Right lobe of liver (tissue), 6 donors: ENCODE results near the gene CORO2A. TPM values are rescaled to one million over a fixed set of nuclear protein-coding genes. Genes with fewer than 3 reads are reported as not detected.

ENCODE experiments used
- ATAC-seq, 4 donors: fragments of 200-7000 bp; cut with Tn5 transposase; one replicate each; pipeline ENCODE4 v1.9.1; 2020; ENCODE audit warnings: mild to moderate bottlenecking in 4 of 4, moderate library complexity in 4 of 4
- DNase-seq, 3 donors: peaks; one replicate each; pipeline ENCODE4 v3.0.0-alpha.2; 2020
- H3K27ac ChIP-seq, 3 donors: fragments of 200-600 bp; one replicate each; pipeline ENCODE4 v1.8.0; 2022
- H3K27me3 ChIP-seq, 2 donors: fragments of 200-600 bp; one replicate each; pipeline ENCODE4 v1.8.0; 2022
- H3K36me3 ChIP-seq, 4 donors: fragments of 200-600 bp; sonication (generic) in 1 of 4; one replicate each; pipeline versions ENCODE4 v1.5.1 to v1.8.0; 2017 to 2022; ENCODE audit warnings: control low read depth in 1 of 4
- H3K4me1 ChIP-seq, 4 donors: fragments of 200-600 bp; sonication (generic) in 1 of 4; one replicate each; pipeline versions ENCODE4 v1.5.1 to v1.8.0; 2017 to 2022; ENCODE audit warnings: control low read depth in 1 of 4
- H3K4me3 ChIP-seq, 3 donors: fragments of 200-600 bp; one replicate each; pipeline ENCODE4 v1.8.0; 2022
- H3K9me3 ChIP-seq, 4 donors: fragments of 200-600 bp; sonication (generic) in 1 of 4; one replicate each; pipeline versions ENCODE4 v1.5.1 to v1.8.0; 2017 to 2022; ENCODE audit warnings: control low read depth in 1 of 4
- POLR2A ChIP-seq: fragments of 450-650 bp; IDR thresholded peaks from one replicate; pipeline ENCODE4 v1.6.1; 2017; ENCODE audit warnings: antibody characterized with exemption, mild to moderate bottlenecking
- WGBS: methylation state at CpG from one replicate; pipeline ENCODE4 v1.1.6; 2018; ENCODE audit warnings: low coverage, low lambda C conversion rate; ENCODE audit not compliant: insufficient coverage; ENCODE audit errors: missing lambda C conversion rate; 5-methylcytosine and 5-hydroxymethylcytosine counted together
- intact Hi-C, 2 donors: fragments of 100-400 bp; cut with DNase I; formaldehyde crosslinking; loops; one replicate each; pipeline versions ENCODE4 v1.11.2 to v1.14.1; 2022
- total RNA-seq, 6 experiments: library from RNA; depleted of rRNA in 2 of 6; stranded (reverse); fragments of >200 nt in 2 of 6; fragmentation: NEBNext Ultra II Directional in 3 of 6; extraction: Animal tissue kit (Norgen Biotek cat#: 25700) in 3 of 6; gene quantifications; one replicate each; pipeline versions ENCODE4 v1.1.0 to v1.2.4, GENCODE V29; 2016 to 2023
- TF ChIP-seq, protein P1 (sequence below), 4 donors: fragments of 200-600 bp in 3 of 4; fragments of 450-650 bp in 1 of 4; IDR thresholded peaks; one replicate each; pipeline versions ENCODE4 v1.5.1 to v1.8.0; 2016 to 2022; ENCODE audit warnings: antibody characterized with exemption in 4 of 4, mild to moderate bottlenecking in 2 of 4
- donor health status: DM: no; HTN: yes; CAD: no.
- donor health status: DM: no; HTN: no; CAD: no.
- donor health status: DM: no; HTN: no; CAD: no.
- donor health status: DM: no; HTN: yes; CAD: no.
- donor health status: DM: no; HTN: yes; CAD: no.

CORO2A gene
- total RNA-seq, 6 experiments from 2014 or later = 0.67 to 6.2 (median 3.3) TPM

DNA sequence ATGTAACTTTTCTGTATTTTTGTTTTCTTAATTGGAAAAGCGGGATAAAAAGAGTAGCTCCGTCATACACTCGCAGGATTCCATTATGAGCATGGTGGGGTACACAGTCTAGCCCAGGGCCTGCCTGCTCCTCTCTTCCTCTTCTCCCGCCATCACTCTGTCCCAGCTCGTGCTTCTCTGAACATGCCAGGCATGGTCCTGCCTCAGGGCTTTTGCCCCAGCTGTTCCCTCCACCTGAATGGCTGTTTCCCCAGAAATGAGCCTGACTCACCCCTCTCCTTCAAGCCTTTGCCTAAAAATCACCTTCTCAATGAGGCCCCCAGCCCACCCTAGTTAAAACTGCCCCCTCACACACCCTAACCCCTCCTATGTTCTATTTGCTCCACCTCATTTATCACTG, 4.5 kb downstream of the CORO2A start:
- Histone ChIP-seq H3K4me1 (peaks cover 0 to 16% (median under 1%) of the 10 kb centered on the region in 4 donors), H3K9me3 (no peaks in the 10 kb centered on the region), H3K36me3 (no peaks in the 10 kb centered on the region), H3K4me3 (no peak overlapping the region), H3K27ac (no peak overlapping the region), H3K27me3 (no peaks in the 10 kb centered on the region)
- 93% methylated on average over 4 of the region's 5 CpGs for WGBS
- ATAC-seq = no peak
- DNase-seq = no peak
- intact Hi-C loops = loop anchor here in 1 of 2 donors (10.0 kb wide), 1 partner anchor 53 kb away; no protein-coding TSS in a partner anchor
- TF ChIP-seq, protein P1, sequence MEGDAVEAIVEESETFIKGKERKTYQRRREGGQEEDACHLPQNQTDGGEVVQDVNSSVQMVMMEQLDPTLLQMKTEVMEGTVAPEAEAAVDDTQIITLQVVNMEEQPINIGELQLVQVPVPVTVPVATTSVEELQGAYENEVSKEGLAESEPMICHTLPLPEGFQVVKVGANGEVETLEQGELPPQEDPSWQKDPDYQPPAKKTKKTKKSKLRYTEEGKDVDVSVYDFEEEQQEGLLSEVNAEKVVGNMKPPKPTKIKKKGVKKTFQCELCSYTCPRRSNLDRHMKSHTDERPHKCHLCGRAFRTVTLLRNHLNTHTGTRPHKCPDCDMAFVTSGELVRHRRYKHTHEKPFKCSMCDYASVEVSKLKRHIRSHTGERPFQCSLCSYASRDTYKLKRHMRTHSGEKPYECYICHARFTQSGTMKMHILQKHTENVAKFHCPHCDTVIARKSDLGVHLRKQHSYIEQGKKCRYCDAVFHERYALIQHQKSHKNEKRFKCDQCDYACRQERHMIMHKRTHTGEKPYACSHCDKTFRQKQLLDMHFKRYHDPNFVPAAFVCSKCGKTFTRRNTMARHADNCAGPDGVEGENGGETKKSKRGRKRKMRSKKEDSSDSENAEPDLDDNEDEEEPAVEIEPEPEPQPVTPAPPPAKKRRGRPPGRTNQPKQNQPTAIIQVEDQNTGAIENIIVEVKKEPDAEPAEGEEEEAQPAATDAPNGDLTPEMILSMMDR (IDR thresholded peaks at IDR 0.05) = no peak
- no peak for TF ChIP-seq POLR2A

DNA sequence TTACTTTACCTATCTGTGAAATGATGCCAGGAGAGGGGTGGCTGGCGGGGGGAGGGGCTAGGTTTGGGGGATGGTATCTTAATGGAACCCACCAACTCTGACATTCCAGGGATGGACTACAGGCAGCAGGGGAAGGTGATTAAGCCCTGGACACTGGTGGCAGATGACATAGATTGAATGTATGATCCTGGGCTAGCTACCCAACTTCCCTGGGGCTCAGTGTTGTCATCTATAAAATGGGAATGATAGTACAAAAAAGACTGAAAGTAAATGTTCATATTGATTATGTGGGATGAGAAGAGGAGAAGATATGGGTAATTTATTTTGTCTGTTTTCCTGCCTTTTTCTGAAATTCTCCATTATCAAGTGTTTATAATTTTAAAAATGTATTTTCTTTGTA, 6.2 kb downstream of the CORO2A start:
- ATAC-seq = no peak
- no peaks in the 10 kb centered on the region for H3K36me3 ChIP-seq
- H3K27me3 ChIP-seq = no peaks in the 10 kb centered on the region

DNA sequence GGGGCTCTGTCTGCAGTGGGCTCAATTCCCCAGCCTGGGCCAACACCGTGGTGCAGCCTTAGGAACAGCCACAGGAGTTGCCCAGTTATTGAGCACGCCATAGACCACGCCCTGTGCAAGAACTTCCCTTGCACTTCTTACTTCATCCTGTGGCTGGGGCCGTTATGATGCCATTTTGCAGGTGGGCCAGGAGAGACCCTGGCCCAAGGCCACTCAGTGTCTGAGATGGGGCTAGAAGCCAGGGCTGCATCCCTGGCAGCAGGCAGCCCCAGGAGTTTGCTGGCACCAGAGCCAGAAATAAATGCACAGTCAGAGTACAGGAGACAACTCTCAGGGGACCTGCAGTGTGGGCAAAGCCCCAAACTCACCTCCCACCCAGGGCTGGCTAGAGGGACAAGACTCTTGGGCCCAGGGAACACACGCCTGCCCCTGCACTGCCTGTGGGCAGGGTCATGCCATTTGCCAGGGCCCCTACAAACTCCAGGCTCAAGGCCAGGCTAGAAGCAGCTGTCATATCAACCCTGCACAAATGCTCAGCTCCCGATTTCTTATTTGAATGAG, 6.7 kb downstream of the CORO2A start:
- H3K4me3 ChIP-seq = no peak overlapping the region
- no peak overlapping the region for H3K27ac ChIP-seq
- peaks cover 0 to 17% (median 3%) of the 10 kb centered on the region in 4 donors for H3K4me1 ChIP-seq
- 86% methylated on average over 5 of the region's 6 CpGs for WGBS
- intact Hi-C loops = loop anchor here in 1 of 2 donors (10.0 kb wide), 1 partner anchor 51 kb away; no protein-coding TSS in a partner anchor
- peak in 2 of 4 donors; percentile 23 to 24 for ATAC-seq
- H3K9me3 ChIP-seq = no peaks in the 10 kb centered on the region
- H3K27me3 ChIP-seq = no peaks in the 10 kb centered on the region
- H3K36me3 ChIP-seq = no peaks in the 10 kb centered on the region
- DNase-seq = peak in 1 of 3 donors; percentile 37
- no peak for TF ChIP-seq POLR2A
- TF ChIP-seq, protein P1 (IDR thresholded peaks at IDR 0.05) = no peak

More for the DNA sequence above, 6.2 kb downstream of the CORO2A start:
- TF ChIP-seq, protein P1 (IDR thresholded peaks at IDR 0.05) = no peak
- TF ChIP-seq POLR2A = no peak
- peaks cover 0 to 17% (median 3%) of the 10 kb centered on the region in 4 donors for H3K4me1 ChIP-seq
- H3K27ac ChIP-seq = no peak overlapping the region
- H3K9me3 ChIP-seq = no peaks in the 10 kb centered on the region
- 0% methylated on average over 1 of the region's 1 CpG for WGBS
- intact Hi-C loops = loop anchor here in 1 of 2 donors (10.0 kb wide), 1 partner anchor 51 kb away; no protein-coding TSS in a partner anchor
- DNase-seq = no peak
- no peak overlapping the region for H3K4me3 ChIP-seq

DNA sequence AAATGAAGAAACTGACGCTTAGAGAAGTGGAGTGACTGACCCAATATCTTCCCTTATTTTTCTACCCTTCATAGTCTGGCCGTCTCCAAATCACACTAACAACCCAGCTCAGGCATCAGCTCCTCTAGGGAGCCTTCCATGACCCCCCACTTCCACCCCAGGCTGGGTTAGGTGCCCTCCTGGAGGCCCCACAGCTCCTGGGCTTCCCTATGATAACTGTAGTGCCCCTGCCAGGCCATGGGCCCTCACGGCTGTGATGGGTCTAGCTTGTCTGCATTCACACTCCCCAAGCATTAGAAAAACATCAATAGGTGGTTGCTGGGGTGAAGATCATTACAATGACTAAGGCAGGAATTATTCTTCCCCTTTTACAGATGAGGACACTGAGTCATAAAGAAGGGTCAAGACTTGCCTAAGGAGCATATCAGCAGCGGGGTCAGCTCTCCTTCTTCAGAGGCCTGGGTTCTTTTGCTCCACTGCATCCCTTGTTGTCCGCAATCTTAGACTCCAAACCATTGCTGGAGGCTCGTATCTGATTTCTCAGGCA, 7.3 kb downstream of the CORO2A start:
- 58% methylated on average over 4 of the region's 6 CpGs for WGBS
- ATAC-seq = no peak

More for the DNA sequence above, 7.3 kb downstream of the CORO2A start:
- no peaks in the 10 kb centered on the region for H3K9me3 ChIP-seq
- DNase-seq = peak in 1 of 3 donors; percentile 26
- H3K27me3 ChIP-seq = no peaks in the 10 kb centered on the region
- intact Hi-C loops = loop anchor here in 1 of 2 donors (10.0 kb wide), 1 partner anchor 50 kb away; no protein-coding TSS in a partner anchor
- H3K4me1 ChIP-seq = peaks cover 0 to 14% (median 3%) of the 10 kb centered on the region in 4 donors
- no peak overlapping the region for H3K27ac ChIP-seq
- no peak overlapping the region for H3K4me3 ChIP-seq
- no peak for TF ChIP-seq POLR2A
- TF ChIP-seq, protein P1 (IDR thresholded peaks at IDR 0.05) = no peak
- H3K36me3 ChIP-seq = no peaks in the 10 kb centered on the region
